T1000 (cell line): ENCODE results near the gene SDK2.
"Not testable (repeated sequence)": the region's sequence is repeated elsewhere in the genome, so short reads cannot be mapped to it uniquely, and the experiment has no call there.

Source experiments
- DNase-seq: peaks from one replicate; lab custom pipeline; 2025; ENCODE audit warnings: mixed read lengths; lab: John Stamatoyannopoulos, UW

The SDK2 gene

GRCh38 chr17:73318427-73318813 lies 325.8 kb downstream of the SDK2 start:
- no peak for DNase-seq

GRCh38 chr17:73317513-73318426 lies 326.5 kb downstream of the SDK2 start:
- DNase-seq = no peak

- DNase-seq = no peak
Observed at GRCh38 chr17:73316919-73317505, 327.2 kb downstream of the SDK2 start.

DNA sequence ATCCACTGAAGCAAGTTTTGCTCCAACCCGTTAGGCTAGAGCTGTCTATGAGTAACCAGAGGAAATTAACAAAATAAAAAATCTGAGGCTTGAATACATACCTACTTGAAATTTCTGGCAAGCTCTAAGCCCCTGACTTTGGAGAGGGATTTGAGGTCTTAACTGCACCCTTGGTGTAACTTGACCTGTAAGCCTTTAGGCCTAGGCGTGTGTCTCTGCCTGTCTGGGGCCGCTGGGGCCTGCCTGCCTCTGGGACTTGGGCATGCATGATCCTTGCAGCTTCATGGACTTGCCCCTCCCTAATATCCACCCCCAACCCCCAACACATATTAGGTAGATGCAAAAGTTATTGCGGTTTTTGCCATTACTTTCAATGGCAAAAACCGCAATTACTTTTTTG lies 328.8 kb downstream of the SDK2 start:
- no peak for DNase-seq

DNA sequence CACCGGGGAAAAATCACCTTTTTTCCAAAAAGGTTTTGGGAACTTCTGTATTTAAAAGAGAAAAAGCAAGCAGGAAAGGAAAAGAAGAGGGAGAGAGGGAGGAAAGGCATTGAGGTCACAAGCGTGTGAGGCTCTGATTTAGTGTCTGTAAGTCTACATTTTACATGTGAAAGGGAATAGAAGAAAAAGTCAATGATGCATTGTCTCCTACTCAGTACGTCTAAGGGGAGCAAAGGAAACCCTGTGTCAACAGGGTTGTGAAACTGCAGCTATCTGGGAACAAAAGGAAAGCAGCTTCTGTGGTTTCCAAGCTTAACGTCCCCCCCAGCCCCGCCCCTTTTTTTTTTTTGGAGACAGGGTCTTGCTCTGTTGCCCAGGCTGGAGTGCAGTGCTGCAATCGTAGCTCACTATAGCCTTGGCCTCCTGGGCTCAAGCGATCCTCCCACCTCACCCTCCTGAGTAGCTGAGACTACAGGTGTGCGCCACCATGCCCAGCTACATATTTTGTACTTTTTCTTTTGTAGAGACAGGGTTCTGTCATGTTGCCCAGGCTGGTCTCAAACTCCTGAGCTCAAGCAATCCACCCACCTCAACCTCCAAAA lies 330.6 kb downstream of the SDK2 start:
- no peak for DNase-seq

DNA sequence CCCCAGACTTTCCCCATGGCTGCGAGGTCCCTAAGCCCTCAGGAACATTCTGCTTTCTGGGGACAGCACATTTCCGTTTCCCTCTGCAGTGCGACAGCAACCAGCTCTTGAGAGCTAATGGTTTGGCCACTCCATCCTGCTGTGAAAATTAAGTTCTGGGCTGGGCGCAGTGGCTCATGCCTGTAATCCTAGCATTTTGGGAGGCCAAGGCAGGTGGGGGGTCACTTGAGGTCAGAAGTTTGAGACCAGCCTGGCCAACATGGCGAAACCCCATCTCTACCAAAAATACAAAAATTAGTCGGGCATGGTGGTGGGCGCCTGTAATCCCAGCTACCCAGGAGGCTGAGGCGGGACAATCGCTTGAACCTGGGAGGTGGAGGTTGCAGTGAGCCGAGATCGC lies 331.4 kb downstream of the SDK2 start:
- not testable (repeated sequence) for DNase-seq

- peak; percentile 94 for DNase-seq
Observed at GRCh38 chr17:73311781-73312641, 332.2 kb downstream of the SDK2 start, which contains the start of gene CDC42EP4. Gene CDC42EP4 (minus strand): TSS chr17:73312001. CDS start chr17:73286500, 25,501 bp downstream.

GRCh38 chr17:73311428-73311780 lies 332.8 kb downstream of the SDK2 start:
- no peak for DNase-seq

DNA sequence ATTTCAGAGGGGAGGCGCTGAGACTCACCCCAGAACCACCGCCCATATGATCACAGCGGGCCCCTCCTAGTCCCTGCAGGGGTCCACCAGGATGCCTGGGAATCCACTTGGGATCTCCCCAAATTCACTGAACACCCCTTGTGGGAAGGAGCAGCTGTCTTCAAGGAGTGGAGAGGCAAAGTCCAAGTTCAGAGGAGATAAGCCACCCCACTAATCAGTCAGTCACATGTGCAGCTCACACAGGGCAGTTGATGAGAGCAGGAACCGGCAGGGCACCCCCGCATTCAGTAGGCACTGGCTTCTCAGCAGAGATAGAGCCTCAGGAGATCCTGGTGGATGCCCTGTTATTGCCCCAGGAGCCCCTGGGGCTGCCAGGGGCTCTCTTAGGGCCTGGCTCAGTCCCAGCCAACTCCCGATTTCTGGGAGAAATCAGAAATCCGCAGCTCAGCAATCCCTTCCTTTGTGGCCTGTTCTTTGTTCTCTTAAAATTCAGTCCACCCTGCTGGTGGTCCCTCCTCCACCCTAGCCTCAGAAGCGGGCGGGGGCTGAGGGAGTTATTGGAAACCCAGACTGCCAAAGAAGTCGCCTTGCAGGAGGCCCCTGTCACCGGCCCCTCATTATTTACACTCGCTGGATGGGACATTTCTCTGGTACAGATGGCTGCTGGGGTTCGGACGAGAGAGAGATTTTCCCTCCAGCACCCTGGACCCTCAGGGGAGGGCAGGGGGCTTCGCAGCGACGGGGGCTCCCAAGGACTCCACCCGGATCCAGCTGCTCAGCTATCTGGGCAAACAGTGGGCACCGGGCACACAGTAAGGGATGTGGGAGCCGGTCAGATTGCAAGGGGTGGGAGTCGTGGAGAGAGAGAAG lies 334.3 kb downstream of the SDK2 start:
- DNase-seq = no peak

GRCh38 chr17:73308959-73309358 lies 335.3 kb downstream of the SDK2 start:
- not testable (repeated sequence) for DNase-seq

DNA sequence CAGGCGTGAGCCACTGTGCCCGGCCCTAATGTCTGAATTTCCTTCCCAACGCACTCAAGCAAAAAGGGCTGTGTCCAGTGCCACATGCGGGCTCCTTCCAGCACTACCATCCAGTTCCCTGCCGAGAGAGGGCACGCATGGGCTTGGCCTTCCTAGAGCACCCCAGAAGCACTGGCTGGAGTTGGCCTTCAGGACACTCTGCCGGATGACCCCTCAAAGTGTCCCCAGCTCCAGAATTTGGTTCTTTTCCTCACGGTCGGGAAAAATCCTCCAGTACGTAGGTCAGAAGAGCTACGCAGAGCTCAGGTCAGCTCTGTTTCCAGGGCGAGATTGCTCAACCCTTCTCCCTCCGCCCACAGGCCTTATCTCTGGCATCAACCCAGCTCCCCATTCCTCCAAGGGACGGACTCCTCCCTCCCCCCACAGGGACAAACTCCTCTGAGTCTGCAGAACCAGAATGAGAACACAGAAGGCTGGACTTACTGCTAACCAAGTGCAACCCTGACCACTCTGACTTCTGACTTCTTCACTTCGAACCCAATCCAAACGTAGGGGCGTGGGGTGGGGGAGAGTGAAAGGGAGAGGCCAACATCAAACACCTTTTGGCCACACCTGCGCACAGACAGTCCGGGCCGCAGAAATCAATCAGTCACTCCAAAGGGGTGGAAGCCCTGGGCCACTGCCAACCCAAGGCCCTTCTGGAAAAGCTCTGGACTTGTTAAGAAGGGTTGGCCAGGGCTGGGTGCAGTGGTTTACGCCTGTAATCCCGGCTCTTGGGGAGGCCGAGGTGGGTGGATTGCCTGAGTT lies 336.0 kb downstream of the SDK2 start:
- peak; percentile 22 for DNase-seq

DNA sequence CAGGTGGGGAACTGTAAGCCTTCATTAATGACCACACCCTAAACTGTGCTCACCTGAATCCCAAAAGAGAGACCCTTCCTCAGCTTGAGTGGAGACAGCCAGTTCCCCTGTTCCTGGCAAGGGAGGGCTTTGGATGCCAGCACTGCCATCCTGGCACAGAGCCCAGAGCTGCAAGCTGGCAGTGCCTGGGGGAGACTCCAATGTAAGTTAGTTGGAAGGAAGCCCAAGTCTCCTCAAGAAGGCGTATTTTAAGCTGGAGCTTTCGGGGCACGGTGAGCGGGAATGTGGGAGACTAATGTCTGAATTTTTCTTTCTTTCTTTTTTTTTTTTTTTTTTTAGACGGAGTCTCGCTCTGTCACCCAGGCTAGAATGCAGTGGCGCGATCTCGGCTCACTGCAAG lies 337.1 kb downstream of the SDK2 start:
- no peak for DNase-seq

GRCh38 chr17:73305845-73306836 lies 338.1 kb downstream of the SDK2 start:
- no peak for DNase-seq

DNA sequence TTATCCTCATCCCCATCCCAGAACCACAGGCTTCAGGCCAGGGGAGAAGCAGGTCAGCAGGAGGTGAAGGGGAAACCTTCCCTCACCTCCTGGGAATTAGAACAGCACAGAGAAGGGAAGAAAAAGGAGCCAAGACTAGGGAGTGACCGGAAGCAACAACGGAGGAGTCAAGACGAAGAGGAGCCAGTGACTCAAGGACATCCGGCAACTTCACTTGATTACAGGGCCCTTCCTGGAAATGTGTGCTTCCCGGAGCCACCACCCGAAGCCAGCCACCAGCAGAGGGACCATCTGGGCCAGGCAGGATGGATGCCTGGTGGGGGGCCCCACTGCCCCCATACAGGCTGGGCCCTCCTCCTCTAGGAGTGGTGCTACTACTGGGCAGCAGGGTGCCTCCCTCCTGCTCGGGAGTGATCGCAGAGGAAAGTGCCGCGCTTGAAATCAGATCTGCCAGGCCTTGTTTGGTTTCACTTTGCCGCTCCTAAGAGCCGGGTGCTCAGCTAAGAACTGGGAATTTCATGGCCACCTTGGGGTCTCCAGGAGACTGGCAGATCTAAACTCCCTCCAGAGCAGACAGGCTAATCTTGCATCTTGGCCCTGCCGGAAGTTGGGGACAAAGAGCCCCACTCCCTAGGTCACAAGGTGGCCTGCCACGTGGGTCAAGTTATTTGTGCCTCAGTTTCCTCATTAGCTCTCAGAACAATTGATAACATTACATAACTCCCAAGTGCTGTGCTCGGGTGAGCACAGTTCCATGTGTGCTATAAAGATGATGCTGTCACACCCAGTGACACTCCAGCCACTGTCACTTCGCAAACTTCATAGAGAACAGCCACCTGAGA lies 339.1 kb downstream of the SDK2 start:
- DNase-seq = peak; percentile 49

GRCh38 chr17:73304438-73304837 lies 339.8 kb downstream of the SDK2 start:
- no peak for DNase-seq

DNA sequence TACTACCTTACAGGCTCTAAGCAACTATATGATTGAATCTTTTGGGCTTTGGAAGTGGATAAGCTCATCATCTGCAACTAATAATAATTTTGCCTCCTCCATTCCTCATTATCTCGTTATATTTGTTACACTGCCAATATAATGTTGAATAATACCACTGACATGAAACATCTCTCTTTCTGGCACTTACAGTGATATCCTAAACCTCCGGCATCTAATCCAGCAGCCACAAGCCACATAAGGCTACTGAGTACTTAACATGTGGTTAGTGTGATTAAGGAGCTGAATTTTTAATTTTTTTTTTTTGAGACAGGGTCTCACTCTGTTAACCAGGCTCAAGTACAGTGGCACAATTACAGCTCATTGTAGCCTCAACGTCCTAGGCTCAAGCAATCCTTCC lies 342.1 kb downstream of the SDK2 start:
- no peak for DNase-seq

DNA sequence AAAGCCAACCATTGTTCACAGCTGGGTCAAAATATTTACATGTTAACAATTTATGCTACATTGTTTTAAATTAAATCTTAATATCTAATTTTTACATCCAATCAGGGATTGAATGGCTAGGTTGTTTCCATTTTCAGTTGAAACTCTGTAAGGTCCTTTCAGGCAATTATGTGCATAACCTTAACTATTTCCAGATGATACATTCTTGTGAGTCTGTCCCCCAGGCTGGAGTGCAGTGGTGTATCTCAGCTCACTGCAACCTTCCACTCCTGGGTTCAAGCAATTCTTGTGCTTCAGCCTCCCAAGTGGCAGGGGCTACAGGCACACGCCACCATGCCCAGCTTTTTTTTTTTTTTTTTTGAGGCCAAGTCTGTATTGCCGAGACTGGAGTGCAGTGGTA lies 342.9 kb downstream of the SDK2 start:
- no peak for DNase-seq

DNA sequence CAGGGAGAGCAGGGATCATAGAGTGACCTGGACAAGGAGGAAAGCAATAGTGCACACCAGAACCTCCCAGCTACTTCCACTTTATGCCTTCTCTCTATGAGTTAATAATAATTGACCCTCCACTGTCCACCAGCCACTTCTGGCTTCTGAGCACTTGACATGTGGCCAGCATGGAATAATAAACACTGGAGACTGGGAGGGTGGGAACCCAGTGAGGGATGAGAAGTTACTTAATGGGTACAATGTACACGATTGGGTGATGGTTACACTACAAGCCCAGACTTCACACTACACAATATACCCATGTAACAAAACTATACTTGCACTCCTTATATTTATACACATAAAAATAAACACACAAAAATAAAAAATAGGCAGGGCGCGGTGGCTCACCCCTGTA lies 343.9 kb downstream of the SDK2 start:
- no peak for DNase-seq
